Left colon (tissue), 2 donors: ENCODE results near the gene NAV2. TPM values are rescaled to one million over a fixed set of nuclear protein-coding genes. Genes with fewer than 3 reads are reported as not detected.

Experiments used
- ATAC-seq: fragments of 200-7000 bp; cut with Tn5 transposase; one replicate; pipeline ENCODE4 v1.9.1; 2020; ENCODE audit warnings: mild to moderate bottlenecking, moderate library complexity
- DNase-seq, 2 donors: peaks; one replicate each; pipeline ENCODE4 v3.0.0-alpha.2; 2020
- intact Hi-C, 2 donors: fragments of 100-400 bp; cut with DNase I in 1 of 2; cut with micrococcal nuclease in 1 of 2; formaldehyde crosslinking; loops; one replicate each; pipeline versions ENCODE4 v1.11.2 to v1.14.0; 2022; cut with DNase I, micrococcal nuclease
- total RNA-seq, 2 donors: library from RNA; stranded (reverse); fragmentation: NEBNext Ultra II Directional; extraction: Animal tissue kit (Norgen Biotek cat#: 25700); gene quantifications; one replicate each; pipeline ENCODE4 v1.2.1, GENCODE V29; 2021
- donor health status: DM: no; HTN: no; CAD: no.
- donor health status: DM: yes; HTN: yes; CAD: no.

The NAV2 gene
- total RNA-seq, 2 donors from 2014 or later = 16.1 to 21.7 TPM

- no peak for ATAC-seq
- DNase-seq = no peak
- intact Hi-C loops = no loop called here
Measured at GRCh38 chr11:20035701-20036601, 323.3 kb downstream of the NAV2 start.

- intact Hi-C loops = no loop called here
- DNase-seq (no peak), ATAC-seq (no peak)
Measured at GRCh38 chr11:20036626-20037335, 324.1 kb downstream of the NAV2 start.

GRCh38 chr11:20037396-20038153 is 324.9 kb downstream of the NAV2 start:
- DNase-seq (no peak), ATAC-seq (no peak)
- intact Hi-C loops = no loop called here

GRCh38 chr11:20038412-20038811 is 325.8 kb downstream of the NAV2 start:
- DNase-seq (no peak), ATAC-seq (no peak)
- intact Hi-C loops = no loop called here

GRCh38 chr11:20038972-20039371 is 326.3 kb downstream of the NAV2 start:
- intact Hi-C loops = no loop called here
- DNase-seq (no peak), ATAC-seq (no peak)

GRCh38 chr11:20041499-20041898 is 328.9 kb downstream of the NAV2 start:
- intact Hi-C loops = no loop called here
- no peak for DNase-seq
- no peak for ATAC-seq

- ATAC-seq = no peak
Measured at GRCh38 chr11:20042045-20042639, 329.5 kb downstream of the NAV2 start.

GRCh38 chr11:20042811-20043341 is 330.2 kb downstream of the NAV2 start:
- no peak for ATAC-seq
- DNase-seq = no peak
- intact Hi-C loops = no loop called here

More at GRCh38 chr11:20042045-20042639, 329.5 kb downstream of the NAV2 start:
- DNase-seq = no peak
- intact Hi-C loops = no loop called here

GRCh38 chr11:20043992-20044391 is 331.4 kb downstream of the NAV2 start:
- DNase-seq = no peak
- intact Hi-C loops = no loop called here

GRCh38 chr11:20045098-20045688 is 332.6 kb downstream of the NAV2 start:
- no peak for DNase-seq
- intact Hi-C loops = no loop called here
- no peak for ATAC-seq

More at GRCh38 chr11:20043992-20044391, 331.4 kb downstream of the NAV2 start:
- ATAC-seq = no peak

- ATAC-seq = no peak
- intact Hi-C loops = no loop called here
- no peak for DNase-seq
Measured at GRCh38 chr11:20046416-20046815, 333.8 kb downstream of the NAV2 start.

GRCh38 chr11:20047006-20047768 is 334.6 kb downstream of the NAV2 start:
- ATAC-seq = no peak
- no peak for DNase-seq
- intact Hi-C loops = no loop called here

GRCh38 chr11:20047769-20048154 is 335.1 kb downstream of the NAV2 start:
- ATAC-seq = no peak
- intact Hi-C loops = no loop called here

GRCh38 chr11:20048246-20048645 is 335.6 kb downstream of the NAV2 start:
- intact Hi-C loops = no loop called here
- no peak for DNase-seq
- ATAC-seq = no peak

More at GRCh38 chr11:20047769-20048154, 335.1 kb downstream of the NAV2 start:
- DNase-seq = no peak

- ATAC-seq = no peak
- intact Hi-C loops = no loop called here
Measured at GRCh38 chr11:20048707-20049106, 336.1 kb downstream of the NAV2 start.

GRCh38 chr11:20049231-20049630 is 336.6 kb downstream of the NAV2 start:
- DNase-seq (no peak), ATAC-seq (no peak)
- intact Hi-C loops = no loop called here

More at GRCh38 chr11:20048707-20049106, 336.1 kb downstream of the NAV2 start:
- no peak for DNase-seq

- DNase-seq (no peak), ATAC-seq (no peak)
- intact Hi-C loops = no loop called here
Measured at GRCh38 chr11:20050048-20050447, 337.4 kb downstream of the NAV2 start.
